ENCODE measurements around the gene DNAJC8. TPM values are rescaled to one million over a fixed set of nuclear protein-coding genes. Genes with fewer than 3 reads are reported as not detected.
A peak's percentile ranks its signal among the peaks of the same experiment; 100 is the strongest.

DNAJC8 gene
- total and polyA plus RNA-seq, 2 of the 4 experiments (the other 2 are of a cell fraction), result 53.6 to 81.0 TPM

GRCh38 chr1:28248273-28249012 lies 15.6 kb upstream of the DNAJC8 start:
- Histone ChIP-seq H3K36me3 (ENCODE audit: control insufficient read depth, insufficient read depth, low read length) (no peaks in the 10 kb centered on the region), H4K20me1 (ENCODE audit: insufficient read depth, low read length) (no peaks in the 10 kb centered on the region), H3K14ac (replicated peaks; ENCODE audit: low read depth, low read length) (peak overlapping the region; percentile 65; the same call in 1 of the 2 replicates), H3K56ac (ENCODE audit: extremely low read depth, insufficient read depth, low read length) (peak overlapping the region; percentile 46; the same call in 1 of the 2 replicates), H3K23ac (ENCODE audit: low read depth, low read length) (peak overlapping the region; percentile 29; the same call in 1 of the 2 replicates), H3K79me1 (ENCODE audit: low read depth in 1 of 2, low read length in 2 of 2) (peaks cover 0 to 18% of the 10 kb centered on the region in 2 experiments; a peak in 1 of 4 replicates), H2AK5ac (ENCODE audit: low read depth, low read length) (peak overlapping the region; percentile 8; the same call in 1 of the 2 replicates), H2BK15ac (ENCODE audit: low read depth, low read length) (peak overlapping the region; percentile 86; the same call in 1 of the 3 replicates), H4K8ac (ENCODE audit: low read depth in 2 of 2, low read length in 2 of 2) (peak overlapping the region; percentile 19 to 86; a peak in 3 of 4 replicates), H3K27me3 (ENCODE audit: control insufficient read depth, insufficient read depth, low read length) (no peaks in the 10 kb centered on the region; the same call in 1 of the 2 replicates), H2BK120ac (ENCODE audit: low read depth, low read length) (peak overlapping the region; percentile 92), H3K18ac (ENCODE audit: low read depth, low read length) (peak overlapping the region; percentile 56), H3K27ac (ENCODE audit: insufficient read depth, low read length) (peak overlapping the region; percentile 68; the same call in 1 of the 2 replicates), H2AFZ (replicated peaks; ENCODE audit: low read length, poor library complexity) (peak overlapping the region; percentile 93), H3K4me3 (ENCODE audit: insufficient read depth, low read depth, low read length) (peak overlapping the region; percentile 16; the same call in 1 of the 2 replicates), H3K9me3 (ENCODE audit: control insufficient read depth, insufficient read depth, low read length) (no peaks in the 10 kb centered on the region), H3K4me2 (ENCODE audit: low read depth, low read length) (peak overlapping the region; percentile 76), H4K5ac (ENCODE audit: low read depth, low read length) (peak overlapping the region; percentile 66), H2AK9ac (replicated peaks; ENCODE audit: low read depth, low read length, poor library complexity) (peak overlapping the region; percentile 57), H4K91ac (ENCODE audit: insufficient read depth, low read depth, low read length) (peak overlapping the region; percentile 68), H3K9me1 (ENCODE audit: insufficient read depth, low read length) (no peaks in the 10 kb centered on the region; the same call in none of the 2 replicates), H3K9ac (ENCODE audit: low read depth, low read length) (peak overlapping the region; percentile 54), H2BK20ac (ENCODE audit: low read depth, low read length) (peak overlapping the region; percentile 90), H2BK5ac (ENCODE audit: low read depth, low read length, poor library complexity, severe bottlenecking) (peak overlapping the region; percentile 59), H3K4me1 (ENCODE audit: control insufficient read depth, insufficient read depth, low read length) (peaks cover 14% of the 10 kb centered on the region), H3K4ac (ENCODE audit: low read depth, low read length) (peak overlapping the region; percentile 84)
- DNase-seq (peak; percentile 80), ATAC-seq (ENCODE audit: low read depth) (peak; percentile 53)
- intact Hi-C loops (cut with micrococcal nuclease), result loop anchor here (1.0 to 2.0 kb wide), 4 partner anchors 80 to 355 kb away; partner anchors contain the start of genes MED18 and PHACTR4
- BruUV-seq (replicated peaks), result no TSS peak
- dilution Hi-C loops (cut with HindIII; ENCODE audit: low sequenced_read_pairs, unreplicated experiment), result no loop called here
- POLR2A ChIA-PET (ENCODE audit: unreplicated experiment), result interaction anchor here (0.5 kb wide), 1 partner anchor 264 kb away, joined by 10 read pairs; no protein-coding TSS in a partner anchor
- no CpG with 5 or more reads among the region's 12 CpGs for WGBS, 2 experiments (ENCODE audit: extremely low coverage in 2 of 2, insufficient read length in 1 of 2)
- CTCF ChIA-PET, result interaction anchor here (0.6 to 2.2 kb wide), 15 partner anchors 10 to 429 kb away, joined by 3 to 15 read pairs (median 4); partner anchors contain the start of genes MED18 and TRNAU1AP
- in situ Hi-C loops (cut with MboI; ENCODE audit: low sequenced_read_pairs), result no loop called here
- no peak for TF ChIP-seq USF2 (IDR thresholded peaks at IDR 0.05; ENCODE audit: low read depth, low read length)
- TF ChIP-seq SMC3 (IDR thresholded peaks at IDR 0.05; ENCODE audit: low read depth, low read length), result peak; percentile 71
- peak; percentile 88 for TF ChIP-seq RAD21 (IDR thresholded peaks at IDR 0.05; ENCODE audit: low read length)
- TF ChIP-seq FOS (IDR thresholded peaks at IDR 0.05; ENCODE audit: low read depth, low read length), result no peak
- TF ChIP-seq ELK1 (IDR thresholded peaks at IDR 0.05; ENCODE audit: borderline replicate concordance, low read depth, low read length), result no peak
- TF ChIP-seq POLR2A (IDR thresholded peaks at IDR 0.05; ENCODE audit: low read depth, low read length), result no peak
- no peak for TF ChIP-seq MAFK (IDR thresholded peaks at IDR 0.05; ENCODE audit: low read depth, low read length)
- 0 out of 2 replicates have a peak, but pooled peaks have one; percentile 4 for TF ChIP-seq MAZ (IDR thresholded peaks at IDR 0.05; ENCODE audit: borderline replicate concordance, low read depth, low read length)
- no peak; the same call in 1 of the 2 replicates for TF ChIP-seq NFE2L2 (IDR thresholded peaks at IDR 0.05; ENCODE audit: low read depth, low read length)
- no peak for TF ChIP-seq RFX5 (IDR thresholded peaks at IDR 0.05; ENCODE audit: low read depth, low read length)
- no peak; the same call in 1 of the 2 replicates for TF ChIP-seq CHD1 (IDR thresholded peaks at IDR 0.05; ENCODE audit: low read depth, low read length)
- no peak for TF ChIP-seq MXI1 (IDR thresholded peaks at IDR 0.05; ENCODE audit: borderline replicate concordance, low read depth, low read length)
- TF ChIP-seq CEBPB (IDR thresholded peaks at IDR 0.05; ENCODE audit: low read depth, low read length), result no peak
- no peak for TF ChIP-seq RCOR1 (IDR thresholded peaks at IDR 0.05; ENCODE audit: insufficient replicate concordance, low read length)
